ENCODE measurements around the gene MORF4L1. TPM values are rescaled to one million over a fixed set of nuclear protein-coding genes. Genes with fewer than 3 reads are reported as not detected.
"Not testable (repeated sequence)": the region's sequence is repeated elsewhere in the genome, so short reads cannot be mapped to it uniquely, and the experiment has no call there.

Gene MORF4L1
- total RNA-seq, 1 donor from 2014 or later = 271 TPM

- peak; percentile 72 for ATAC-seq (ENCODE audit: low read depth)
- Mint-ChIP-seq H3K27ac (peak overlapping the region; percentile 100), H3K36me3 (ENCODE audit: low read depth) (peaks cover 28% of the 10 kb centered on the region), H3K4me3 (peak overlapping the region; percentile 98), H3K9me3 (no peaks in the 10 kb centered on the region), H3K4me1 (peaks cover 39% of the 10 kb centered on the region), H3K27me3 (no peaks in the 10 kb centered on the region)
- TF ChIP-seq, protein P1, sequence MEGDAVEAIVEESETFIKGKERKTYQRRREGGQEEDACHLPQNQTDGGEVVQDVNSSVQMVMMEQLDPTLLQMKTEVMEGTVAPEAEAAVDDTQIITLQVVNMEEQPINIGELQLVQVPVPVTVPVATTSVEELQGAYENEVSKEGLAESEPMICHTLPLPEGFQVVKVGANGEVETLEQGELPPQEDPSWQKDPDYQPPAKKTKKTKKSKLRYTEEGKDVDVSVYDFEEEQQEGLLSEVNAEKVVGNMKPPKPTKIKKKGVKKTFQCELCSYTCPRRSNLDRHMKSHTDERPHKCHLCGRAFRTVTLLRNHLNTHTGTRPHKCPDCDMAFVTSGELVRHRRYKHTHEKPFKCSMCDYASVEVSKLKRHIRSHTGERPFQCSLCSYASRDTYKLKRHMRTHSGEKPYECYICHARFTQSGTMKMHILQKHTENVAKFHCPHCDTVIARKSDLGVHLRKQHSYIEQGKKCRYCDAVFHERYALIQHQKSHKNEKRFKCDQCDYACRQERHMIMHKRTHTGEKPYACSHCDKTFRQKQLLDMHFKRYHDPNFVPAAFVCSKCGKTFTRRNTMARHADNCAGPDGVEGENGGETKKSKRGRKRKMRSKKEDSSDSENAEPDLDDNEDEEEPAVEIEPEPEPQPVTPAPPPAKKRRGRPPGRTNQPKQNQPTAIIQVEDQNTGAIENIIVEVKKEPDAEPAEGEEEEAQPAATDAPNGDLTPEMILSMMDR (IDR thresholded peaks at IDR 0.05) = no peak
- peak; percentile 81 for DNase-seq
- ChIA-PET POLR2A (interaction anchor here (0.5 to 3.2 kb wide), 33 partner anchors 10 to 1817 kb away, joined by 3 to 46 read pairs (median 4); partner anchors contain the start of genes ADAMTS7, CTSH, IREB2 and PSMA4), CTCF (interaction anchor here (0.8 to 2.7 kb wide), 8 partner anchors 10 to 234 kb away, joined by 3 to 16 read pairs (median 4); partner anchors contain the start of gene ADAMTS7)
- intact Hi-C loops (cut with micrococcal nuclease) = loop anchor here (1.0 to 5.0 kb wide), 5 partner anchors 13 to 434 kb away; partner anchors contain the start of genes IREB2 and PSMA4
Observed at GRCh38 chr15:78872972-78873792, 492 bp downstream of the MORF4L1 start.

DNA sequence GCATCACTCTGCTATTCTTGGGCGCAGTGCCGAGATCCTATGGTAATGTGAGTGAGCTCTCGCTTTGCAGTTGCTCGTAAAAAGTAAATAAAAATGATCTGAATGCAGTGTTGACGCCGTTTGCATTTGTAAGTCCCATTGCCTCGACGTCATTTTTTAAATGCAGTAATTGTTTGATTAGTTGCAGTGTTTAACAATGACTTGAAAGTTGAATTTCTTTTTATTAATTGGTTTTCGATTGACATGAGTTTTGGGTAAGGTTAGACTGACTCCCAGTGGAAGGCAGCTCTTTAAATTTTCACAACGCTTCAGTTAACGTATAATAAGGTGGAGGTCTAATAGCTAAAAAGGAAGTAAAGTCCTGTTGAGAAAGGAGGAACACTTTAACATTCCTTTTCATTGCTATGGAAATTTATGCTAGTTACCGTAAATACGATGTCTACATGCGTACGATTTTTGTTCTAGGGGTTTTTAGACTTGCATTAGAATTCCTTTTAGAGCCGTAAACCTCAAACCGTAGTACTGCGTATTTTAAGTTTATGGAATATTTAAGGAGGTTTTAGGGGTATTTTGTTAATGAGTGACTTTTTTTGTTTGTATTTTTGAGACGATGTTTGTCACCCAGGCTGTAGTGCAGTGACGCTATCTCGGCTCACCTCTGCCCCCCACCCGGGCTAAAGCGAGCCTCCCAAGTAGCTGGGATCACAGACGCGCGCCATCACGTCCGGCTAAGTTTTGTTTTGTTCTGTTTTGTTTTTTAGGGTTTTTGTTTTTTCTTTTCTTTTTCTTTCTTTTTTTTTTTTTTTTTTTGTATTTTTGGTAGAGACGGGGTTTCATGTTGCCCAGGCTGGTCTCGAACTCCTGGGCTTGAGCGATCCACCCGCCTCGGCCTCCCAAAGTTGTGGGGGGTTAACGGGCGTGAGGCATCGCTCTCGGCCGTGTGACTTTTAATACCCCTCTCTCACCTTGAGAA is 1.4 kb downstream of the MORF4L1 start:
- POLR2A ChIA-PET = interaction anchor here (0.5 to 3.2 kb wide), 27 partner anchors 9 to 743 kb away, joined by 3 to 46 read pairs (median 4); partner anchors contain the start of genes ADAMTS7, CTSH, IREB2 and PSMA4
- ATAC-seq (ENCODE audit: low read depth) (peak; percentile 9), DNase-seq (no peak)
- Mint-ChIP-seq H3K4me3 (peak overlapping the region; percentile 98), H3K36me3 (ENCODE audit: low read depth) (peaks cover 31% of the 10 kb centered on the region), H3K9me3 (no peaks in the 10 kb centered on the region), H3K27ac (peak overlapping the region; percentile 100), H3K4me1 (peaks cover 47% of the 10 kb centered on the region), H3K27me3 (no peaks in the 10 kb centered on the region)
- CTCF ChIA-PET = interaction anchor here (0.8 to 2.7 kb wide), 9 partner anchors 9 to 235 kb away, joined by 3 to 16 read pairs (median 4); partner anchors contain the start of gene ADAMTS7
- TF ChIP-seq, protein P1 (IDR thresholded peaks at IDR 0.05) = no peak
- intact Hi-C loops (cut with micrococcal nuclease) = loop anchor here (1.0 to 5.0 kb wide), 5 partner anchors 14 to 435 kb away; partner anchors contain the start of genes IREB2 and PSMA4

DNA sequence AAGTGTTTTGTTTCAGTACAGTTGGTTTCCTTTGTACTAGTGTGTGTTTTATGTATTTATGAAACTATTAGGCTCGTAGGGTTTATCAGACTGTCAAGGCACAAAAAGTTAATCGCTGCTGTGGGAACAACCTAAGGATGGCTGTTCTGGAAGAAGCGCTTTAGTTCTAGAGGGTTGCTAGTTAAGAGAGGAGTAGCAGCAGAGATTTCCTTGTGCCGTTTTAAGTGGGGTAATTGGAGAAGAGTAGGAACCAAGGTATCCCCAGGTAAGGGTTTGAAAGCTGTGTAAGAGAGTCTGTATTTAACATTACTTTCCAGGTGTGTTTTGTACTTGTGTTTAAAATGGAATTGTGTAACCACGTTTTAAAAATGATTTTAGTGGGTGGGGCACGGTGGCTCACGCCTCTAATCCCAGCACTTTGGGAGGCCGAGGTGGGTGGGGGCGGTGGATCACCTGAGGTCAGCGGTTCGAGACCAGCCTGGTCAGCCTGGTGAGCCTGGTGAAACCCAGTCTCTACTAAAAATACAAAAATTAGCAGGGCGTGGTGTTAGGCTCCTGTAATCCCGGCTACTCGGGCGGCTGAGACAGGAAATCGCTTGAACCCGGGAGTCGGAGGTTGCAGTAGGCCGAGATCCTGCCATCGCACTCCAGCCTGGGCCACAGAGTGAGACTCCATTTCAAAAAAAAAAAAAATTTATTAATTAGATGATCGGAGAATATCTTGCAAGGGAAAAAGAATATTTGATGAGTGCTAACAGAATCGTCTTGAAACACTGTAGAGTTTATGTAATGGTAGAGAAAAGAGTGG is 2.6 kb downstream of the MORF4L1 start:
- H3K27ac Mint-ChIP-seq = peak overlapping the region; percentile 100
- TF ChIP-seq, protein P1 (IDR thresholded peaks at IDR 0.05) = no peak
- H3K9me3 Mint-ChIP-seq = no peaks in the 10 kb centered on the region
- peaks cover 55% of the 10 kb centered on the region for H3K4me1 Mint-ChIP-seq
- DNase-seq (no peak), ATAC-seq (ENCODE audit: low read depth) (no peak)
- POLR2A ChIA-PET = interaction anchor here (2.0 to 3.2 kb wide), 2 partner anchors 65 to 118 kb away, joined by 13 to 46 read pairs; no protein-coding TSS in a partner anchor
- H3K27me3 Mint-ChIP-seq = no peaks in the 10 kb centered on the region
- CTCF ChIA-PET = interaction anchor here (1.1 to 2.7 kb wide), 2 partner anchors 15 to 150 kb away, joined by 3 to 16 read pairs; no protein-coding TSS in a partner anchor
- intact Hi-C loops (cut with micrococcal nuclease) = no loop called here
- peaks cover 40% of the 10 kb centered on the region for H3K36me3 Mint-ChIP-seq (ENCODE audit: low read depth)
- H3K4me3 Mint-ChIP-seq = peak overlapping the region; percentile 98

DNA sequence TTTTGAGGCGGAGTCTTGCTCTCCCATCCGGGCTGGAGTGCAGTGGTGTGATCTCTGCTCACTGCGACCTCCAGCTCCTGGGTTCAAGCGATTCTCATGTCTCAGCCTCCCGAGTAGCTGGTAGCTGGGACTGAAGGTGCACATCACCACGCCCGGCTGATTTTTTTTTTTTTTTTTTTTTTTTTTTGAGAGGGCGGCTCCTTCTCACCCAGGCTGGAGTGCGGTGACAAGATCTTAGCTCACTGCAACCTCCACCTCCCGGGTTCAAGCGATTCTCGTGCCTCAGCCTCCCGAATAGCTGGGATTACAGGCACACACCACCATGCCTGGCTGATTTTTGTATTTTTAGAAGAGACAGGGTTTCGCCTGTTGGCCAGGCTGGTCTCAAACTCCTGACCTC is 4.3 kb downstream of the MORF4L1 start:
- CTCF ChIA-PET = interaction anchor here (0.6 kb wide), 2 partner anchors 123 to 128 kb away, joined by 3 read pairs; no protein-coding TSS in a partner anchor
- intact Hi-C loops (cut with micrococcal nuclease); ATAC-seq (ENCODE audit: low read depth); H3K27me3 Mint-ChIP-seq; H3K27ac Mint-ChIP-seq; H3K9me3 Mint-ChIP-seq; POLR2A ChIA-PET; DNase-seq: not testable (repeated sequence)
- H3K4me1 Mint-ChIP-seq = peaks cover 66% of the 10 kb centered on the region
- peaks cover 54% of the 10 kb centered on the region for H3K36me3 Mint-ChIP-seq (ENCODE audit: low read depth)
- H3K4me3 Mint-ChIP-seq = peak overlapping the region; percentile 19
